ENCODE measurements around the gene DUSP7. TPM values are rescaled to one million over a fixed set of nuclear protein-coding genes. Genes with fewer than 3 reads are reported as not detected.

Gene DUSP7, protein sequence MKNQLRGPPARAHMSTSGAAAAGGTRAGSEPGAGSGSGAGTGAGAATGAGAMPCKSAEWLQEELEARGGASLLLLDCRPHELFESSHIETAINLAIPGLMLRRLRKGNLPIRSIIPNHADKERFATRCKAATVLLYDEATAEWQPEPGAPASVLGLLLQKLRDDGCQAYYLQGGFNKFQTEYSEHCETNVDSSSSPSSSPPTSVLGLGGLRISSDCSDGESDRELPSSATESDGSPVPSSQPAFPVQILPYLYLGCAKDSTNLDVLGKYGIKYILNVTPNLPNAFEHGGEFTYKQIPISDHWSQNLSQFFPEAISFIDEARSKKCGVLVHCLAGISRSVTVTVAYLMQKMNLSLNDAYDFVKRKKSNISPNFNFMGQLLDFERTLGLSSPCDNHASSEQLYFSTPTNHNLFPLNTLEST
- polyA plus RNA-seq (ENCODE audit: insufficient read length in 4 of 4), result 10 to 100 TPM; 14.3 to 20.1 (median 17.8) TPM

DNA sequence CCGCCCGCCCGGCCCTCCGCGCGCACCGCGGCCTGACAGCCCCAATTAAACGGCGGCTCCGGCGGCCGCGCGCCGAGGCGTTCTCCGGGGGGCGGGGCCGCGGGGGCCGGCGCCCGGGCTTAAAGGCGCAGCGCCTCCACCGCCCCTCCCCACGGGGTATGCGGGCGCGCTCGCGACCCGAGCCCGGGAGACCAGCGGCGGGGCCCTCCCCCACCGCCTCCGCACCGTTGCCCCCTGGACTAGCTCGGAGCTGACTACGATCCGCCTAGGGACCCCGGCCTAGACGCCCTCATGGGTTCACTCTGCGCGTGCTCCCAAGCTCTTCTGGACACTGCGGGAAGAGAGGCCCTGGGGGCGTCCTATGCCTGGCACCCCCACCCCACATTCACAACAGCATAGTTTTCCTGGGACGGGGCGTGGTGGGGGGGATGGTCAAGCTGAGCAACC lies at the start of gene DUSP7:
Gene DUSP7 (minus strand): TSS at position 51 of the 447 bp plus-strand sequence. CDS start 205 bp downstream, outside the sequence.
- DNase-seq (ENCODE audit: low read depth in 4 of 4, low spot score in 3 of 4), result peak in 1 of 4 donors; percentile 66

GRCh38 chr3:52104684-52105640 lies 48.6 kb upstream of the DUSP7 start:
- no peak for DNase-seq (ENCODE audit: low read depth in 4 of 4, low spot score in 3 of 4)

DNA sequence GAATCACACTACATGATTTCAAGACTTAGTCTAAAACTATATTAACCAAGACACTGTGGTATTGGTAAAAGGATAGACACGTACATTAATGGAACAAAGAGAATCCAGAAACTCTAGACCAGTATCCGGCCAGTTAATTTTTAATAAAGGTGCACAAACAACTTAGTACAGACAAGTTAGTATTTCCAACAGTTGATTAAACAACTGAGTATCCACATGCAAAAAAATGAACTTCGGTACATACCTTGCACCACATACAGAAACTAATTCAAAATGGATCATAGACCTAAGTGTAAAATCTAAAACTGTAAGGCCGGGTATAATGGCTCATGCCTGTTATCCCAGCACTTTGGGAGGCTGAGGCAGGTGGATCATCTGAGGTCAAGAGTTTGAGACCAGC lies 46.6 kb upstream of the DUSP7 start:
- no peak for DNase-seq (ENCODE audit: low read depth in 4 of 4, low spot score in 3 of 4)

GRCh38 chr3:52099001-52099401 lies 42.6 kb upstream of the DUSP7 start:
- DNase-seq (ENCODE audit: low read depth in 4 of 4, low spot score in 3 of 4), result no peak

DNA sequence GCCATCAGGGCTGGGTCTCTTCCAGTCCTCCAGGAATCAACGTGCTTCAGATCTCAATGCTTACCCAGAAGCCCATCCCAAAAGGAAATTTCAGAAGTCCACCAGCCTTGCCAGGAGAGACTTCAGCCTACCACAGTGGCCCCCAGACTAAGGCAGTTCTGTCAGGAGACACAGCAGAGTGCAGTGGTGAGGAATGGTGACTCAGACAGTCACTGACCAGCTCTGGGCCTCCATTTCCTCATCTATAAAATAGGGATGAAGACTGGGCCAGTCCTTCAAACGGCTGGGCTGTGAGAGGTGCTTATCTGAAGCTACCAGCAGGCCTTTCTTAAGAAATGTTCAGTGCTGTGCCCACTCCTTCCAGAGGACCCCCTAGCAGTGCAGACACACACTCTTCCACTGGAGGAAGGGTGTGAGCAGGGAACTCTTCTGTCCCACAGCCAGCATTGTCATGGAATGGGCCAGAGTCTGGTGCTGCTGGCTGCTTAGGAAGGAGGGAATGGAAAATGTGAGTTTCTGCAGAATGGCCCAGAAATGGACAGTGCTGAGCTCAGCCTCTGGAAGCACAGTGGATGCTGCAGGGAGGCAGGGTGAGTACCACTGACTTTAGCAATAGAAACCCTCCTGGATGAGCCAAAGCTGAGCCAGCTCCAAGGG lies 41.6 kb upstream of the DUSP7 start:
- no peak for DNase-seq (ENCODE audit: low read depth in 4 of 4, low spot score in 3 of 4)

- DNase-seq (ENCODE audit: low read depth in 4 of 4, low spot score in 3 of 4), result no peak
Observed at GRCh38 chr3:52095990-52096775, 39.8 kb upstream of the DUSP7 start.

GRCh38 chr3:52094571-52095485 lies 38.5 kb upstream of the DUSP7 start:
- no peak for DNase-seq (ENCODE audit: low read depth in 4 of 4, low spot score in 3 of 4)

GRCh38 chr3:52093756-52094545 lies 37.6 kb upstream of the DUSP7 start:
- no peak for DNase-seq (ENCODE audit: low read depth in 4 of 4, low spot score in 3 of 4)

- no peak for DNase-seq (ENCODE audit: low read depth in 4 of 4, low spot score in 3 of 4)
Observed at GRCh38 chr3:52092891-52093290, 36.5 kb upstream of the DUSP7 start.

DNA sequence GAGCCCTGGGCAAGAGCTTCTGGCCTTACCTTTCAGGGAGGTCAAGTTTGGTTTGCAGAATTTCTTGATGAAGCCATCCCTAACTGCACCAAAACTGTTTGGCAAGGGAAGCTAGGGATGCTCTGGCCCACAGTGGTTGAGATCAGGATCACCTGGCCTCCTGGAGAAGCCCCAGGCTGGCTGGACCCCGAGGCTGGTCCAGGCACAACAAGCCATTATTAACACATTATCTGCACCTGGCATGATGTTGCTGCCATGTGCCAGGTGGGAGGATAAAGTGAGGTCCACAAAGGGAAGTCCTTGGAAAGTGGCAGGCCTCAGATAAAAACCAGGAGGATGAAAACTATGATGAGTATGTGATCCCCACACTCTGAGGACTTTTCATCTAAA lies 35.9 kb upstream of the DUSP7 start:
- no peak for DNase-seq (ENCODE audit: low read depth in 4 of 4, low spot score in 3 of 4)

DNA sequence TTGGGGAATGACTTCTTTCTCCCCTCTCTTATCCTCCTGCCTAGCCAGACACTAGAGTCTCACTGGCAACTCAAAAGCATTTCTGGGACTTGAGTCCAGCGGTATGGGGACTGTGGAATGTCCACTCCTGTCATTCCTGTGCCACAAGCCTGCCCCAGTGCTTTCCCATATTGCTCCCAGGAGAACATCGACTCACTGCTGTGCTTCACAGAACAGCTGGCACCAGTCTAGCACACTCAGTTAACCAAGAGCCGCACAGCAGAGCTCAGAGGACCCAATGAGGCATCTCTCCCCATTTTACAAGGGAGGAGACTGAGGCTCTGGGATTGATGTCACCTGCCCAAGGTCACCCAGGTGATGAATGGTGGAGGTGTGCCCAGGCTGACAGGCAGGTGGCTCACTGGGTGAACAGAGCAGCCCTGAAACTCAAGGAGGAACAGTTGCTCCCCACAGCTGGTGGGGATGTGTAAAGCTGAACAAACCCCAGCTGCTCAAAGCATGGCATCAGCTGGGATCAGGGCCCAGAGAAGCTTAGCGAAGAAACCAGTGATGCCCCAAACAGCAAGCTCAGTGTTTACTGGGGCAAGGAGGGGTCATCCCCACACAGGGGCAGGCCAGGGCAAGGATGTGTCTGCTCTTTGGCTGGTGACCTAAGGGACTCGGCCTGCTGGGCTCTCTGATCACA lies 35.4 kb upstream of the DUSP7 start:
- no peak for DNase-seq (ENCODE audit: low read depth in 4 of 4, low spot score in 3 of 4)

DNA sequence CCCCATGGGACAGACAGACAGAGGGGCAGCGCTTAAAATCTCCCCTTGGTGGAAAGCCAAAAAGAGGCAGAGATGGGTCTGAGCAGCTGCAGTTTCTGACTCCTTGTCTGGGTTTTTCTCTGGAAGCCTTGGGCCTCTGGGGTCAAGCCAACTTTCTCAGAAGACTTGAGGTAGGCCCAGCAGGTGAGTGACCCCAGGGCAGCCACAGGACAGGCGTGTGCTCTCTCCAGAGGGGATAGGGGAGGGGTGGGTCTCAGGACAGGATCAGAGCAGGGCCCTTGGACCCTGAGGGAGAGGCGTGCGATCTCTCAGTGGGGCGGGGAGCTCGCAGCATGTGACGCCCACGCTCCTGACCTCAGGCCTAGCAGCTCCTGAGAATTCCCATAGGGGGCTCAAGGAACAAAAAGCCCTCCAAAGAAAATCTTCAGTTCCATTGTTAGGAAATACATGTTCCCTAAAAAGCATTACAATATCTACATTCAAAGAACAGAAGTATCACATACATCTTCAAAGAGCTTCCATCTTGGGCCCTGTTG lies 34.6 kb upstream of the DUSP7 start:
- no peak for DNase-seq (ENCODE audit: low read depth in 4 of 4, low spot score in 3 of 4)

GRCh38 chr3:52090131-52090932 lies 34.0 kb upstream of the DUSP7 start:
- DNase-seq (ENCODE audit: low read depth in 4 of 4, low spot score in 3 of 4), result no peak

DNA sequence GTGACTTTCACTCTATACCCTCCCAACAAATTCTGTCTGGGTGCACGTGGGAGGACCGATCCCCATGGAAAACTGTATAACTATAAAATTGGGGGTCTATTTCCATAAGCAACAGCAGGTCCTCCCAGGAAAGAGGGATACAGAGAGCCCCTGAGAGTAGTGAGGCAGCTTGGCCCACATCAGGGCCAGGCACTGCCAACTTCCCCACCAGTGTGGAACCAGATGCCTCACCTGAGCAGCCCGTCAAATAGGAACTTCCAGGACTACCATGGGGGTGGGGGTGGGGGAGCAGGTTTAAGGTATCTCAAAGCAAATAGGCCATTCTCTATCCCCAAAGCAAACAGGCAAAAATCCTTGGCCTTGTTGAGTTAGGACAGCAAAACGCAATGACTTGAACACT lies 33.3 kb upstream of the DUSP7 start:
- no peak for DNase-seq (ENCODE audit: low read depth in 4 of 4, low spot score in 3 of 4)

GRCh38 chr3:52088445-52089367 lies 32.3 kb upstream of the DUSP7 start:
- DNase-seq (ENCODE audit: low read depth in 4 of 4, low spot score in 3 of 4), result no peak
